ENCODE measurements around the gene AGXT. TPM values are rescaled to one million over a fixed set of nuclear protein-coding genes. Genes with fewer than 3 reads are reported as not detected.

AGXT gene
- total and polyA plus RNA-seq, 2 of the 8 experiments (the other 6 are each of a cell fraction or from before 2014, with no cell fraction given) = 0.03 TPM; not detected in 1

DNA sequence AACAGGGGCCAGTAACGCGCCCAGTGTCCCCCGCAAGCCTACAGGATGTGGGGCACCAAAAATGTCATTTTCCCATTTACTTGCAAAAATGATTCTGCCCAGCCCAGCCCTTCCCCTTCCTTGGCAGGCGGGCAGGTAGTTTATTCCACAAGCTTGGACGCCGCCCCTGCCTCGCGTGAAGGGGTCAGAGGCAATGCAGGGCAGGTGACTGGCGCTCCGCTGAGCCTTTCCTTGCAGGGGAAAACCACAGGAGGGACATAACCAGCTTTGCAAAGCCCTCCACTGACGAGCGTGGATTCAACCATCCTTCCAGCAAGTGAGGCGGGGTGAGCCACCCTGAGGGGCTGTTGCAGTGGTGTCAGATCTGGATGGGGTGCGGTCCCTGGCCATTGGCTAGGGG is 22.1 kb downstream of the AGXT start:
- H3K14ac ChIP-seq (ENCODE audit: insufficient read length) = no peak overlapping the region
- H3K4me2 ChIP-seq (ENCODE audit: insufficient read depth in 1 of 2, low read depth in 2 of 2, low read length in 2 of 2) = no peak overlapping the region
- H2BK15ac ChIP-seq (ENCODE audit: low read length) = no peak overlapping the region
- no peaks in the 10 kb centered on the region for H3K23me2 ChIP-seq (ENCODE audit: low read depth, low read length)
- no peaks in the 10 kb centered on the region for H3K79me2 ChIP-seq (ENCODE audit: control insufficient read depth in 1 of 2, insufficient read depth in 2 of 2, low read length in 2 of 2)
- H3K36me3 ChIP-seq (ENCODE audit: control insufficient read depth in 2 of 4, insufficient read depth in 4 of 4, low read length in 3 of 4) = no peaks in the 10 kb centered on the region
- no peak overlapping the region for H4K8ac ChIP-seq (ENCODE audit: extremely low read depth, insufficient read depth, low read length)
- no peak overlapping the region for H4K5ac ChIP-seq (ENCODE audit: insufficient read length, low read depth, low read length)
- CTCF ChIA-PET (ENCODE audit: partially characterized antibody) = interaction anchor here (0.5 to 4.4 kb wide), 4 partner anchors 23 to 222 kb away, joined by 3 to 26 read pairs (median 4); no protein-coding TSS in a partner anchor
- H3K18ac ChIP-seq (ENCODE audit: extremely low read depth, low read length) = no peak overlapping the region
- H3K79me1 ChIP-seq (ENCODE audit: low read depth, low read length) = no peaks in the 10 kb centered on the region
- H3K9ac ChIP-seq (replicated peaks in 1 of 4; ENCODE audit: extremely low read depth in 1 of 4, low read depth in 3 of 4, low read length in 3 of 4) = no peak overlapping the region
- H2AFZ ChIP-seq (ENCODE audit: low read length) = no peak overlapping the region
- 77% methylated on average over 14 of the region's 14 CpGs; no CpG with 5 or more reads in 1 of the 2 experiments for WGBS, 2 experiments (ENCODE audit: extremely low coverage in 1 of 2, insufficient coverage in 1 of 2, insufficient read length in 1 of 2, insufficient replicate concordance in 2 of 2, low coverage in 1 of 2, low lambda C conversion rate in 2 of 2, missing lambda C conversion rate in 1 of 2)
- H2AK5ac ChIP-seq (ENCODE audit: low read depth, low read length) = no peak overlapping the region
- no peak overlapping the region for H2BK20ac ChIP-seq (ENCODE audit: low read length)
- no peak overlapping the region for H3K27ac ChIP-seq (ENCODE audit: low read depth, low read length)
- no peak overlapping the region for H3K23ac ChIP-seq (ENCODE audit: insufficient read length)
- H3K4ac ChIP-seq (replicated peaks; ENCODE audit: insufficient read length, low read depth, low read length) = no peak overlapping the region
- H3K27me3 ChIP-seq (replicated peaks in 1 of 4; ENCODE audit: control insufficient read depth in 3 of 4, extremely low read depth in 1 of 4, insufficient read depth in 3 of 4, low read length in 3 of 4) = no peaks in the 10 kb centered on the region
- no peak overlapping the region for H3K56ac ChIP-seq (replicated peaks; ENCODE audit: insufficient read length, low read depth, low read length)
- FAIRE-seq = no peak
- H3K9me3 ChIP-seq (ENCODE audit: insufficient read depth in 2 of 2, low read depth in 1 of 2, low read length in 1 of 2) = no peaks in the 10 kb centered on the region
- H4K91ac ChIP-seq (replicated peaks; ENCODE audit: insufficient read length, low read length) = no peak overlapping the region
- DNase-seq (ENCODE audit: low read depth in 1 of 2, low spot score in 2 of 2) = no peak
- H3K4me3 ChIP-seq (ENCODE audit: extremely low read depth in 1 of 4, insufficient read depth in 2 of 4, low read depth in 3 of 4, low read length in 4 of 4) = no peak overlapping the region
- no peak for TF ChIP-seq SIRT6 (IDR thresholded peaks at IDR 0.05; ENCODE audit: low read length)
- TF ChIP-seq RAD21 (IDR thresholded peaks at IDR 0.05 in 1 of 2, conservative IDR thresholded peaks at IDR 0.05 in 1 of 2; ENCODE audit: low read depth in 2 of 2, low read length in 2 of 2) = no peak
- TF ChIP-seq, protein P1, sequence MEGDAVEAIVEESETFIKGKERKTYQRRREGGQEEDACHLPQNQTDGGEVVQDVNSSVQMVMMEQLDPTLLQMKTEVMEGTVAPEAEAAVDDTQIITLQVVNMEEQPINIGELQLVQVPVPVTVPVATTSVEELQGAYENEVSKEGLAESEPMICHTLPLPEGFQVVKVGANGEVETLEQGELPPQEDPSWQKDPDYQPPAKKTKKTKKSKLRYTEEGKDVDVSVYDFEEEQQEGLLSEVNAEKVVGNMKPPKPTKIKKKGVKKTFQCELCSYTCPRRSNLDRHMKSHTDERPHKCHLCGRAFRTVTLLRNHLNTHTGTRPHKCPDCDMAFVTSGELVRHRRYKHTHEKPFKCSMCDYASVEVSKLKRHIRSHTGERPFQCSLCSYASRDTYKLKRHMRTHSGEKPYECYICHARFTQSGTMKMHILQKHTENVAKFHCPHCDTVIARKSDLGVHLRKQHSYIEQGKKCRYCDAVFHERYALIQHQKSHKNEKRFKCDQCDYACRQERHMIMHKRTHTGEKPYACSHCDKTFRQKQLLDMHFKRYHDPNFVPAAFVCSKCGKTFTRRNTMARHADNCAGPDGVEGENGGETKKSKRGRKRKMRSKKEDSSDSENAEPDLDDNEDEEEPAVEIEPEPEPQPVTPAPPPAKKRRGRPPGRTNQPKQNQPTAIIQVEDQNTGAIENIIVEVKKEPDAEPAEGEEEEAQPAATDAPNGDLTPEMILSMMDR (IDR thresholded peaks at IDR 0.05; ENCODE audit: control extremely low read depth in 1 of 3, insufficient read depth in 1 of 3, low read depth in 1 of 3, low read length in 3 of 3) = no peak
- TF ChIP-seq SRF (IDR thresholded peaks at IDR 0.05; ENCODE audit: low read depth, low read length) = no peak
- TF ChIP-seq TAF1 (IDR thresholded peaks at IDR 0.05; ENCODE audit: low read depth, low read length) = no peak
- no peak for TF ChIP-seq KDM1A (IDR thresholded peaks at IDR 0.05; ENCODE audit: borderline replicate concordance, low read length)
- no peak for TF ChIP-seq CBX5 (IDR thresholded peaks at IDR 0.05; ENCODE audit: low read depth, low read length)
- TF ChIP-seq CHD1 (IDR thresholded peaks at IDR 0.05; ENCODE audit: low read depth, low read length) = no peak
- no peak for TF ChIP-seq JUND (IDR thresholded peaks at IDR 0.05; ENCODE audit: low read length)
- H3K4me1 ChIP-seq (replicated peaks in 1 of 4; ENCODE audit: control insufficient read depth in 3 of 4, insufficient read depth in 4 of 4, low read length in 3 of 4) = peaks cover 0 to 2% (median 0%) of the 10 kb centered on the region in 4 experiments; a peak in 2 of 7 replicates
- no peak overlapping the region for H2BK120ac ChIP-seq (replicated peaks; ENCODE audit: low read depth, low read length)
- POLR2A ChIA-PET (ENCODE audit: partially characterized antibody) = interaction anchor here (1.0 to 1.7 kb wide), 2 partner anchors 9 kb away, joined by 3 to 6 read pairs; no protein-coding TSS in a partner anchor
- H2BK5ac ChIP-seq (ENCODE audit: low read depth, low read length) = no peak overlapping the region
- H4K20me1 ChIP-seq (replicated peaks in 1 of 2; ENCODE audit: control insufficient read depth in 1 of 2, insufficient read depth in 2 of 2, low read length in 2 of 2) = no peaks in the 10 kb centered on the region
- H2BK12ac ChIP-seq (ENCODE audit: low read depth, low read length) = no peak overlapping the region

All from H1 (cell line).